AG10803 (cell line): ENCODE data around the gene PRKN.

ENCODE experiments used
- DNase-seq: peaks from one replicate; pipeline ENCODE4 v3.0.0; 2010; ENCODE audit warnings: low read depth
- H3K4me3 ChIP-seq: 2 replicates; pipeline ENCODE4 v1.5.1; 2011; ENCODE audit warnings: mild to moderate bottlenecking, low read length, control low read depth
- CTCF ChIP-seq: conservative IDR thresholded peaks from 2 replicates; pipeline ENCODE4 v1.5.1; 2011; ENCODE audit warnings: mild to moderate bottlenecking, low read length, control low read depth, inconsistent platforms

The PRKN gene

GRCh38 chr6:162627362-162627761 is 100.2 kb downstream of the PRKN start:
- no peak for TF ChIP-seq CTCF
- no peak for DNase-seq

GRCh38 chr6:162626869-162627268 is 100.7 kb downstream of the PRKN start:
- no peak for DNase-seq
- no peak overlapping the region for H3K4me3 ChIP-seq
- TF ChIP-seq CTCF = no peak

More at GRCh38 chr6:162627362-162627761, 100.2 kb downstream of the PRKN start:
- no peak overlapping the region for H3K4me3 ChIP-seq

GRCh38 chr6:162625846-162626540 is 101.6 kb downstream of the PRKN start:
- no peak for TF ChIP-seq CTCF

GRCh38 chr6:162622572-162622971 is 105.0 kb downstream of the PRKN start:
- no peak for TF ChIP-seq CTCF
- DNase-seq = no peak
- H3K4me3 ChIP-seq = no peak overlapping the region

More at GRCh38 chr6:162625846-162626540, 101.6 kb downstream of the PRKN start:
- H3K4me3 ChIP-seq = no peak overlapping the region
- DNase-seq = no peak

- TF ChIP-seq CTCF = no peak
- H3K4me3 ChIP-seq = no peak overlapping the region
- DNase-seq = no peak
Observed at GRCh38 chr6:162621246-162621645, 106.3 kb downstream of the PRKN start.

- no peak for DNase-seq
- no peak overlapping the region for H3K4me3 ChIP-seq
- no peak for TF ChIP-seq CTCF
Observed at GRCh38 chr6:162620073-162620472, 107.5 kb downstream of the PRKN start.

- DNase-seq = no peak
- H3K4me3 ChIP-seq = no peak overlapping the region
- no peak for TF ChIP-seq CTCF
Observed at GRCh38 chr6:162618448-162619002, 109.0 kb downstream of the PRKN start.
